HG03558 (cell line): ENCODE data around the gene DOCK1.
"Not testable (repeated sequence)": the region's sequence is repeated elsewhere in the genome, so short reads cannot be mapped to it uniquely, and the experiment has no call there.

Source experiments
- ATAC-seq: cut with Tn5 transposase; IDR thresholded peaks from one replicate; pipeline ENCODE4 v1.9.1; 2021; ENCODE audit warnings: moderate number of reproducible peaks; ENCODE audit not compliant: unreplicated experiment; ENCODE audit errors: extremely low read depth

DOCK1 gene

DNA sequence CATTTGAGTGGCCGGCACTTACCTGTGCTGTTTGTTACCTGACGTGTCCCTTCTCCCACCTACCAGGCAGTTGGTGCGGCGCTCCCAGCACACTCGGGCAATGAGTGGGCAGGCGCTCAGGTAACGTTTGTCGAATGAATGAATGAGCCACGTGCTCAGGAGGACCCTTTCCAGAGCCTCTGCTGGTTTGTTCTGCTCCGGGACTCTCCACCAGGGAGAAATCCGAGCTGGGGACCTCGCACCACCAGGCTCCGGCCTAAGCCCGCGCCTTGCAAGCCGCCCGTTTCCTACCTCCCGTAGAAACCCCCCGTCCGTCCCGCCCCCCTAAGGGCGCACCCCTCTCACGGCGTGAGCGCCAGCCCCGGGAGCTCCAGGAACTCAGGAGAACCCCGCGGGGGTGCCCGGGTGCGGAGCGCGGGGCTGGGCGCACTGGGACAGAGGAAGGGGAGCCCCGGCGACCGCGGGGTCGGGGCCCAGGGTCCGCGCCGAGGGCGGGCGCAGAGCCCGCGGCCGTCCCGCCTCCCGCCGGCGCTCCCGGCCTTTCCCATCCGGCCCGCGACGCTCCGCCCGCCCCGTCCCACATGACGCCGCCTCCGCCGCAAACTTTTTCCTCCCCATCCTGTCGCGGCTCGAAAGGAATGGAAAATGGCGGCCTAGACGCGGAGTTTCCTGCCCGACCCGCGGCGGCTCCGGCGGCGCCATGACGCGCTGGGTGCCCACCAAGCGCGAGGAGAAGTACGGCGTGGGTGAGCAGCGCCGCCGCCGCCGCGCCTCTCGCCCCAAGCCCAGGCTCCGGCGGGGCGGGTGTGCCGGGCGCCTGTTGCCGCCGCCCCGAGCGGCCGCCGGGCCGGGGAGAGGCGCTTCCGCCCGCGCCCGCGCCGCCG lies at the start of gene DOCK1:
Gene DOCK1 (plus strand): TSS at position 611 of the 884 bp plus-strand sequence. CDS start 90 bp downstream, at position 701.
- no peak for ATAC-seq

DNA sequence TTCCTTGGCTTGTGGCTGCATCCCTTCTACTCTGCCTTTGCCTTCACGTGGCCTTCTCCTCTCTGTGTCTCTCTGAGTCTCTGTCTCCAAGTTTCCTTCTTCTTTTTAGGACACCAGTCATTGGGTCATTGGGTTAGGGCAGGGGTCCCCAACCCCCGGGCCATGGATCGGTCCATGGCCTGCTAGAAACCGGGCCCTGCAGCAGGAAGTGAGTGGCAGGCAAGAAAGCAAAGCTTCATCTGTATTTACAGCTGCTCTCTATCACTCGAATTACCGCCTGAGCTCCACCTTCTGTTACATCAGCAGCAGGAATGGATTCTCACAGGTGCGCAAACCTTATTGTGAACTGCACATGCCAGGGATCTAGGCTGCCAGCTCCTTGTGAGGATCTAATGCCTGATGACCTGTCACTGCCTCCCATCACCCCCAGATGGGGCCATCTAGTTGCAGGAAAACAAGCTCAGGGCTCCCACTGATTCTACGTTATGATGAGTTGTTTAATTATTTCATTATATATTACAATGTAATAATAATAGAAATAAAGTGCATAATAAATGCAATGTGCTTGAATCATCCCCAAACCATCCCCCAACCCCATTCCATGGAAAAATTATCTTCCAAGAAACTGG lies 47.9 kb upstream of the DOCK1 start:
- no peak for ATAC-seq

DNA sequence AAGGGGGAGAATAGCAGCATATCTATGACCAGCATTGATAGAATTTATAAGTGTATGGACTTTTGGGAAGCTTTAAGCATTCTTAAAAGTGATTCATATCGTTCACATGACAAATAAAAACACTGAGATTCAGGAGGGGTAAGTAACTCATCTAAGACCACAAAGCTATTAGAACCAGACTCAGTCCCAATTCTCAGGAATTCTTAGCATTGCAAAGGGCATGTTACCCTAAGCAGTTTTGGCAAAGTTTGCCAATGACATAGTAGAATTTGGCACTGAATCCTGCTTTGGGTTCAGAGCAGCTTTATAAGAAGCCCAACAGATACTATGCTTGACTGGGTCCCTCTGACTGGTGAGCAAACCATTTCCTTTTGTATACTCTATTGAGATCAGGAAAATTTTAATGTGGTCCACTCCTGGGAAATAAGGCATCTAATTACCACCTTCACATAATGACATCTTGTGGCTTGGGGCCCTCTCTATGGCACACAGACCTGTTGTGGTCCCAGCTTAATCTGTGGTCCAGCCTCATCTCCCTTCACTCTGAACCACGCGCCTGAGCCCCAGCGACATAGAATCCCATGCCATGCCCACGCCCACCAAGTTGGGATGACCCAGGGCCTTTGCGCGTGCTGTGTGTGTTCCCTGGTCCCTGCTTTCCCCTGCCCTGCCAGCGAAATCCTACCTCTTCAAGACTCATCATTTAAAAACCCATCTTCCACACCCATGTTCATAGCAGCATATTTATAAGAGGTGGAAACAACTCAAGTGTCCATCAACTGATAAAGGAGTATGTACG lies 37.5 kb upstream of the DOCK1 start:
- no peak for ATAC-seq

DNA sequence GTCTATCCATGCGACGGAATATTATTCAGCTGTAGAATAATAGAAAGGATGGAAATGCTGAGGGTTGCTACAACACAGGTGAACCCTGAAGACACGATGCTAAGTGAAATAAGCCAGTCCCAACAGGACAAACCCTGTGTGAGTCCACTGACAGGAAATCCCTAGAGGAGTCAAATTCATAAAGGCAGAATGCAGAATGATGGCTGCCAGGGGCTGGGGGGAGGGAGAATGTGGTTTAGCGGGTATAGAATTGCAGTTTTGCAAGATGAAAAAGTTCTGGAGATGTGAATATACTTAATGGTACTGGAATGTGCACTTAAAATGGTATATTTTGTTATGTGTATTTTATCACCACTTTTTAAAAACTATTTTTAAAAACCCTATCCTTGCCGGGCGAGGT lies 36.9 kb upstream of the DOCK1 start:
- no peak for ATAC-seq

DNA sequence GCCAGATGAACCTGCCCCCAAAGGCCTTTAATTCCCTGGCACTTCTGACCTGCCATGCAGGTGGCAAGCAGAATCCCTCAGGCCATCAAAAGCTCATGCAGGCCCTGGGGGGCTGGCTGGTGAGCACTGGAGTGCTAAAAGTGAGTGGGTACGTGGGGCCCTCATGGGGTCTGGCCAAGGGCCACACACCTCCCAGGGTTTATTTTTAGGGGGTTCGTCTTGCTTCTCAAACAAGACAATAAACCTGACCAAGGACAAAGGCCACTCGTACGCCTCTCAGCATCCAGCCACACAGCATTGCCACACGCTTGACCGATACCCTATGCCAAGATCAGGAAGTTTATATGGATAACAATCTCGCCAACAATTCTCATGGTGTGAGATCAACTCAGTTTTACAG lies 33.1 kb upstream of the DOCK1 start:
- no peak for ATAC-seq

DNA sequence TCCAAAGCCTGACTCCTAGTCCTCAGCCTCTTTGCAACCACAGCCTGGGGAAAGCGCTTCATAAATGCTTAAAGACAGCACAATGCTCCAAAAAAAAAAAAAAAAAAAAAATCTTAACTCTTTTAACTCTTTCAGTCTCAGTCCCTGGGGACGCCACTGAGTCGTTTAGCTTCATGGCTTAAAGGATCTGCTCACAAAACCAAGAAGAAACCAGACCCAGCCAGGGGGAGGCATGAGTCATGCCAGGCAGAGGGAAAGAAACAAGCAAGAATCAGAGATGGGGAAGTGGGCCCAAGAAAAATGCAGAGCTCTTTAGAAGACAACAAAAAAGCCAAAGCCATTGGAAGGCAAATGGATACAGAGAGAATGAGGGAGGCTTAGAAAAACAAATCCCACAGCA lies 32.5 kb upstream of the DOCK1 start:
- ATAC-seq: no peak

DNA sequence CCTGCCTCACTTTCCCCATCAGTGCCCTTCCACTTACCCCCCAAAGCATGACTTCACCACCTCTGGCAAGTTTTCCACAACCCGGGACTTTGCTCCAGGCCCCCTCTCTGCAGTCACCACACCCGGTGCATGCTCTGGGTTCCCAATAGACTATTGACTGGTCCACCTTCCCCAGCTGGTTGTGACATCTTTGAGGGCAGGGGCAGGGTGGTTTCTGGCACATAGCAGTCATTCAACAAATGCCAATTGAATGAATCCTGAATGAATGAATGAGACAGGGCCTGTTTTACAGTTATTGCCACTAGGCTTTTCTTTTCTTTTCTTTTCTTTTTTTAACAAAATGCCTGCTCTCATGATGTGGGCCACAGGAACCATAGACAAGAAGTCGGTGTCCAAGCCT lies 28.8 kb upstream of the DOCK1 start:
- no peak for ATAC-seq

DNA sequence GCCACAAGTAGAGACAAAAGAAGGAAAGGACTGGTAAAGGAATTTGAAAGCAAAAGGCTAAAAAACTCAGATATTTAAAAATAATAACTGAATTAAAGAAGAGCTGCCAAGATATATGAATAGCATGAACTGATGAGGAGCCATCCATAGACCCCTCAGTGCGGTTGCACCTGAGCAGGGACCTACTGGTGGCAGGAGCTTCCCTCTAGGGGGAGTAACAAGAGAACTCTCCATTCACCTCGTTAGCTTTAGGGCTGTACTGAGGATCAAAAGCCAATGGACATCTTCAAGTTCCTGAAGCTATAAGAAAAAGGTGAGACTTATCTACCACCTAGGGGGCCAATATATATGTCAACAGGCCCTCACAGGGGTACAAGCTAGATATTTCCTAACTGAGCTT lies 27.8 kb upstream of the DOCK1 start:
- no peak for ATAC-seq

DNA sequence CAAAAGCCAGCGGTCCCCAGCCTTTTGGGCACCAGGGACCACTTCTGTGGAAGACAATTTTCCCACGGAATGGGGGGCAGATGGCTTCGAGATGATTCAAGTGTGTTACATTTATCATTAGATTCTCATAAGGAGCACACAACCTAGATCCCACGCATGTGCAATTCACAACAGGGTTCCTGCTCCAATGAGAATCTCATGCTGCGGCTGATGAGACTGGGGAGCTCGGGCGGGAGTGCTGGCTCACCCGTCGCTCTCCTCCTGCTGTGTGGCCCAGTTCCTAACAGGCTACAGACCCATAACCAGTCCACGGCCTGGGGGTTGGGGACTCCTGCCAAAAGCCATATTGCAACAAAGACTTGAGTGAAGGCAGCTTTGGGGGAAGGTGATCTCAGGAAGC lies 26.6 kb upstream of the DOCK1 start:
- no peak for ATAC-seq

DNA sequence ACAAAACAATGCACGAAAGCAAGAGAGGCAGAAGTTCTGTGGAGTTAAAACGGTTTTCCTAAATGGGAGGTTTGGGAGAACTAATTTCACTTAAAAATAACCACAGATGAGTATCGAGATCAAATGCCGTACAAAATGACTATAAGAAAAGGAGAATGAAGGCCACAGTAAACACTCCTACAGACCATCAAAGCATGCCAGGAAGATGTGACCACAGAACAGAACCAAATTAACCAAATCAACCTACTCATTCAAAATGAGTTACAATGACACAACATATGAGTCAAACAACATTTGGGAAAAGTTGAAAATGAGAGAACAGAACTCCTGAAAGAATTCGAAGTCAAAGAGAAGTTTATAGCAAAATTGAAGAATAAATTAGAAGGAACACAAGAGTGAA lies 24.3 kb upstream of the DOCK1 start:
- ATAC-seq: no peak

DNA sequence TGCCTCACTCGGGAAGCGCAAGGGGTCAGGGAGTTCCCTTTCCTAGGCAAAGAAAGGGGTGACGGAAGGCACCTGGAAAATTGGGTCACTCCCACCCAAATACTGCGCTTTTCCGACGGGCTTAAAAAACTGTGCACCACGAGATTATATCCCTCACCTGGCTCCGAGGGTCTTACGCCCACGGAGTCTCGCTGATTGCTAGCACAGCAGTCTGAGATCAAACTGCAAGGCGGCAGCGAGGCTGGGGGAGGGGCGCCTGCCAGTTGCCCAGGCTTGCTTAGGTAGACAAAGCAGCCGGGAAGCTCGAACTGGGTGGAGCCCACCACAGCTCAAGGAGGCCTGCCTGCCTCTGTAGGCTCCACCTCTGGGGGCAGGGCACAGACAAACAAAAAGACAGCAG lies 23.2 kb upstream of the DOCK1 start:
- not testable (repeated sequence) for ATAC-seq

DNA sequence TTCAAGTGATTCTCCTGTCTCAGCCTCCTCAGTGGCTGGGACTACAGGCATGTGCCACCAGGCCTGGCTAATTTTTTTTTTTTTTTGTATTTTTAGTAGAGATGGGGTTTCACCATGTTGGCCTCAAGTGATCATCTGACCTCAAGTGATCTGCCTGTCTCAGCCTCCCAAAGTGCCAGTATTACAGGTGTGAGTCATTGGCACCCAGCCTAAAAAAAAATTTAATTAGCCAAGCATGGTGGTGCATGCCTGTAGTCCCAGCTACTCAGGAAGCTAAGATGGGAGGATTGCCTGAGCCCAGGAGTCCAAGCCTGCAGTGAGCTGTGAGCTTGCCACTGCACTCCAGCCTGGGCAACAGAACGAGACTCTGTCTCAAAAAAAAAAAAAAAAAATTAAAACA lies 16.8 kb upstream of the DOCK1 start:
- ATAC-seq: not testable (repeated sequence)

DNA sequence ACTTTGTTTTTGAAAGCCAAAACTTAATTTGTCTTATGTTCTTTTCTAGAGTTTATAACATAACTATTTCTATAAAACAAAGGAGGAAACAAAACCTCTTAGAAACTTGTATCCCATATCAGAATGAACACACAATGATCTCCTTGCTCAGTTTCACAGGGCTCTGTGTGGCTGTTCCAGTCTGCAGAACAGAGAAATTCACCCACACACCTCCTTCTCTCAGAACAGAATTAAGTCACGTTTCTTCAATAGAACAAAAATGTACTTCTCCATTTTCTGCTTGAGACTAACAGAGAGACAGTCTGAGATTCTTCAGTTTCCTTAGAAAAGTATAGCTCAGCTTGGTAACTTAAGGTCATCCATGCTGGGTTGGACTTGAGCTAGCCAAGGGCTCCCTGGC lies 15.8 kb upstream of the DOCK1 start:
- no peak for ATAC-seq

DNA sequence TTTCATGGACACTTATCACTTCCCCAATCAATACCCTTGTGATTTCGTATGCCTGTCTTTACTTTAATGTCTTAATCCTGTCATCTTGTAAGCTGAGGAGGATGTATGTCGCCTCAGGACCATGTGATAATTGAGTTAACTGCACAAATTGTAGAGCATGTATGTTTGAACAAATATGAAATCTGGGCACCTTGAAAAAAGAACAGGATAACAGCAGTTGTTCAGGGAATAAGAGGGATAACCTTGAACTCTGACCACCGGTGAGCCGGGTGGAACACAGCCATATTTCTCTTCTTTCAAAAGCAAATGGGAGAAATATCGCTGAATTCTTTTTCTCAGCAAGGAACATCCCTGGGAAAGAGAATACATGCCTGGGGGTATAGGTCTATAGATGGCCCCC lies 14.4 kb upstream of the DOCK1 start:
- ATAC-seq: not testable (repeated sequence)

DNA sequence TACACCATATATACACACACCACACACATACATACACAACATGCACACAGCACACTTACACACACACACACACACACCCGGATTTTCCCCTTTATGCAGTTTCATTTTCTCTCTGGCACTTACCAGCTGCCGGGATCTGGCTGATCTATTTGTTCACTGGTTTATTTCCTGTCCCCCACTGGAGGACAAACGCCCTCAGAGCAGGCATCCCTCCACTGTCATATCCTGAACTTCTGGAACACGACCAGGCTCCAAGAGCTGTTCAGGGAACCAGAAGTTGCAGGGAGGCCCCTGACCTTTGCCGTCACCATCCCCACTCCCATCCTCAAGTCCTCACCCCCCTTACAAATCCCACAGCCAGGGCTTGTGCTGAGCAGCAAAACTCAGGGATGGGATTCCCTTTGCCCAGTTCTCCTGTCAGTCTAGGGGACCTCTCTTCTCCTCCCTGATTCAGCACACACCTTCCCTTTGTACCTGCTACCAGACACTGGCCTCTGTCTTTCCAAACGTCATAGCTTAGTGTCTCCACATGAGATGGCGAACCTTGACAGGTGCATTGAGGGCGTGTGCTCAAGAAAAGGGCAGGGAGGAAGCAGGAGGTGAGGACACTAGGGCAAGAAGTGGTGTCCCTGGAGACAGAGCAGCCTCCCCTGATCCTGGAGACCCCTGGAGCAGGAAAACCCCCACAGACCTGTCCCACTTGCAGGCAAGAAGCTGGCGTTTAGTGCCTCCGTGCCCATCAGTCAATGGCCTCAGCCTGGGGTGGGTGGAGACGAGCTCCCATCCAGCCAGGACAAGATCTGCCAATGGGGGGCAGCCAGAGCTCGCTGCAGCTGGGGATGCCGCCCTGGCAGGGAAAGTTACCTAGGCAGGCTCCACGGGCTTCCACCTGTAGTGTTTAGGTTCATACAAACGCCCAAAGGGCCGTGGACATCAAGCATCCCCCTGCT lies 12.7 kb upstream of the DOCK1 start:
- no peak for ATAC-seq

DNA sequence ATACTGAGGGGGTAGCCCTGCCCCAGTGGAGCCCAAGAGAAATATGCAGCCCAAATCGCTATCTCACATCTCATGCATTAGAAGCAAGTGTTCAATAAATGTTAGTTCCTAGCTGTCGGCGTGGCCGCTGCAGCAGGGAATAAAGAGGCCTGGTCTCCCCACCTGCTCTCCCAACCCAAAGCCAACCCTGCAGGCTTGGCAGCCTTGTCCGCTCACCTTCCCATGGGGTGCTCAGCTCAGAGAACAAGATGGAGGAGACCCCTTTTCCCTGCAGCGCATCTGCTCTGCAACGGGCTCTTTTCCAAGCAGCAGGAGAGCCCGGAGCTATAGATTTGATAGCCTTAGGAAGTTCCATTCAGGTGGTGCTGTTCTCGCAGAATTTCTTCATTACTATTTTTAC lies 12.0 kb upstream of the DOCK1 start:
- no peak for ATAC-seq

DNA sequence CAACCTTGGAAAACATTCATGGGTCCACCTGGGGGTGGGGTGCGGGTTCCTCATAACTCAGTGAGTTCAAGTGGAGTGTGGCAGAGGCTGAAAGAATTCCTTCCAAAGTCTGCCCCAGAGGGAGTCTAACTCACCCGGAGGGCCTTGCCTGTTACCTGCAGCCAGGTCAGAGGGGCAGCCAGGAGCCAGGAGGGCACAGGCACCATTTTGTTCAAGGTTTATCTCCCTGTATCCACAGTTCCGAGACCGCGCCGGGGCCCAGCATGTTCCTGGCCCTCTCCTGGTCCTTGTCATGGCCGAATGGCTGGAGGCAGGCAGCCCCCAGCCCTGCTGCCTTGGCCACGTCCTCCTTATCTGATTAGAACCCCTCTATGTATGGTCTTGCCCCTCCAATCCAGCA lies 11.4 kb upstream of the DOCK1 start:
- ATAC-seq: no peak

DNA sequence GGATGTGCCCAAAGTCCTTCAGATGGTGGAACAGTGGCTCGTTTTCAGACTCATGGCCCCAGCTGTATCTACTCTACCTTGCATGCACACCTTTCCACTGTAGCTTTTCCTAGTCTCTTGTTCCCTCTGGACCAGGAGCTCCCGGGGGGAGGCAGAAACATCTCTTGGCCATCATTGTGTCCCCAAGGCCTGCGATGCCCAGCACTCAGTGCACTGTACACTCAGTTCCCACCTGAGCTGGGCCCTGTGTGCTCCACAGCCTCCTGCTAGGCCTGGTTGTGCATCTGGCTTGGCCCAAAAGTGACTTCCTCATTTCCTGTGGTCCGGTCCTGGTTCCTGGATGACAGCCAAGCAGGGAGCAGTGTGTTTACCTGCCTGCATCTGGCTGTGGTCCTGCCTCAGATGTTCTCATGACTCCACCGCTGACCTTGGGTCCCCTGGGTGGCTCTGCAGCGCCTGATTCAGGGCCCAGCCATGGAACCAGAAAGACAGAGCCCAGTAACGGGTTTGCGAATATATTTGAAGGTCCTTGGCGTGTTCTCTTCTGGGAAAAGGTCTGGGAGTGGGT lies 9.9 kb upstream of the DOCK1 start:
- no peak for ATAC-seq

DNA sequence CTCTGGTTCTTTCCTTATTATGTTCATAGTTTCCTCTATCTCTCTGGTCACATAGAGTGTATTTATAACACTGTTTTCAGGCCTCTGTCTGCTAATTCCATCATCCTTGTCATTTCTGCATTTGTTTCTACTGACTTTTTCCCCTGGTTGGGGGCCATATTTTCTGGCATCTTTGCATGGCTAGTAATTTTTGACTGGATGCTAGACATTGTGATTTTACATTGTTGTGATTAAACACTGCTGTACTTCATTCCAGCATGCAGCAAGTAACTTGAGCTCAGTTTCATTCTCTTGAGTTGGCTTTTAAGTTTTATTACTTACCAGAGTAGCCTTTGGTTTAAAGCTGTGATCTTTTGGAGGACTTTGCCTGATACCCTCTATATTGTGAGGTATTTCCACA lies 6.8 kb upstream of the DOCK1 start:
- ATAC-seq: no peak

DNA sequence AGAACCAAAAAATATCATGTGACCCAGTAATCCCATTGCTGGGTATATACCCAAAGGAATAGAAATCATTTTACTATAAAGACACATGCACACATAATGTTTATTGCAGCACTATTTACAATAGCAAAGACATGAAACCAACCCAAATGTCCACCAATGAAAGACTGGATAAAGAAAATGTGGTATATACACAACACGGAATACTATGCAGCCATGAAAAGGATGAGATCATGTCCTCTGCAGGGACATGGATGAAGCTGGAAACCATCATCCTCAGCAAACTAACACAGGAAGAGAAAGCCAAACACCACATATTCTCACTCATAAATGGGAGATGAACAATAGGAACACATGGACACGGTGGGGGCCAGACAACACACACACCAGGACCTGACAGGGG lies 5.7 kb upstream of the DOCK1 start:
- not testable (repeated sequence) for ATAC-seq
